ENCODE results near the gene CLNS1A. TPM values are rescaled to one million over a fixed set of nuclear protein-coding genes. Genes with fewer than 3 reads are reported as not detected.

Gene CLNS1A
- polyA plus RNA-seq, 10 donors = 108 to 153 (median 124) TPM

Other genes with a start within 250 kb of the CLNS1A start
- gene PAK1, start 163.7 kb downstream of the CLNS1A start, polyA plus RNA-seq (ENCODE audit: insufficient read length in 10 of 10) = 100 to 1,000 TPM in 3 of 10 donors, 10 to 100 TPM in 7; 53.7 to 106 (median 83.1) TPM
- gene AQP11, start 47.8 kb downstream of the CLNS1A start, polyA plus RNA-seq (ENCODE audit: insufficient read length in 10 of 10) = 1 to 10 TPM in 8 of 10 donors, under 1 TPM in 2; 0.92 to 2.3 (median 1.5) TPM
- gene RSF1, start 182.9 kb upstream of the CLNS1A start, polyA plus RNA-seq (ENCODE audit: insufficient read length in 10 of 10) = 10 to 100 TPM; 31.6 to 47.7 (median 36.9) TPM
- gene AAMDC, start 183.3 kb upstream of the CLNS1A start, polyA plus RNA-seq (ENCODE audit: insufficient read length in 10 of 10) = 10 to 100 TPM; 33.8 to 45.3 (median 40.9) TPM

All from muscle of back (tissue), 10 donors.